GM21515 (cell line): Measurements from ENCODE around the gene DPEP1.
"Not testable (repeated sequence)": the region's sequence is repeated elsewhere in the genome, so short reads cannot be mapped to it uniquely, and the experiment has no call there.

Source experiments
- ATAC-seq: cut with Tn5 transposase; IDR thresholded peaks from one replicate; pipeline ENCODE4 v1.9.1; 2021; ENCODE audit not compliant: unreplicated experiment

The DPEP1 gene

DNA sequence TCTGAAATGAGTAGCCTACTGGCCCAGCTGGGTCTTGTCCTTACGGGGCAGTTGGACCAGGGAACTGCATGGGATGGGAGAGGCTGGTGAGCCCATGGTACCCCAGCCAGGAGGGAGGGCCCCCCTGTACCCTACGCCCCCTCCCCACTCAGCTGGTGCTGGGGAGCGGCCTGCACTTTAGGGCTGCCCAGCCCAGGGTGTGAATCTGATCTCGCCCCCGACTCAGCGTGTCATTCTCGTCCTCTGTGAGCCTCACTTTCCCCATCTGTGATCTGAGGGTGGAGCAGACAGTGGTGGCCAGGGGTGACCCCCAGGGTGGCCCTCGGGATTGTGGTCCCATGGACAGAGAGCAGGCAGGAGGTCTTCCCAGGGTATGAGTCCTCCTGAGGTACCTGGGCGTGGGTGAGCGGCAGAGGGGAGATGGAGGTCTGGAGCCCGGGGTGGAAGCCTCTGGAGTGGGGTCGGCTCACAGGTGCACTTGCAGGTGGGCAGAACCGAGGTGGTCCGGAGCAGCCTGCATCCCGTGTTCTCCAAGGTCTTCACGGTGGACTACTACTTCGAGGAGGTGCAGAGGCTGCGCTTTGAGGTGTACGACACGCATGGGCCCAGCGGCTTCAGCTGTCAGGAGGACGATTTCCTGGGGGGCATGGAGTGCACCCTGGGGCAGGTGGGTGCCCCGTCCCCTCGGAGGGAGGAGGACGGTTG lies 36.2 kb upstream of the DPEP1 start:
- no peak for ATAC-seq

DNA sequence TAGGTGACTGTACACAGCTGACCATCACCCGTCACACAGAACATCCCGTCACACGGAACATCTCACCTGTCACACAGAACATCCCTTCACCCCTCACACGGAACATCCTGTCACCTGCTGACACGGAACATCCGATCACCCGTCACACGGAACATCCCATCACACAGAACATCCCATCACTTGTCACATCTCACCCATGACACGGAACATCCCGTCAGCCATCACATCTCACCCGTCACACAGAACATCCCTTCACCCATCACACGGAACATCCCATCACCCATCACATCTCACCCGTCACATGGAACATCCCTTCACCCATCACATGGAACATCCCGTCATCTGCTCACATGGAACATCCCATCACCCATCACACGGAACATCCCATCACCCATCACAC lies 34.1 kb upstream of the DPEP1 start:
- ATAC-seq = no peak

DNA sequence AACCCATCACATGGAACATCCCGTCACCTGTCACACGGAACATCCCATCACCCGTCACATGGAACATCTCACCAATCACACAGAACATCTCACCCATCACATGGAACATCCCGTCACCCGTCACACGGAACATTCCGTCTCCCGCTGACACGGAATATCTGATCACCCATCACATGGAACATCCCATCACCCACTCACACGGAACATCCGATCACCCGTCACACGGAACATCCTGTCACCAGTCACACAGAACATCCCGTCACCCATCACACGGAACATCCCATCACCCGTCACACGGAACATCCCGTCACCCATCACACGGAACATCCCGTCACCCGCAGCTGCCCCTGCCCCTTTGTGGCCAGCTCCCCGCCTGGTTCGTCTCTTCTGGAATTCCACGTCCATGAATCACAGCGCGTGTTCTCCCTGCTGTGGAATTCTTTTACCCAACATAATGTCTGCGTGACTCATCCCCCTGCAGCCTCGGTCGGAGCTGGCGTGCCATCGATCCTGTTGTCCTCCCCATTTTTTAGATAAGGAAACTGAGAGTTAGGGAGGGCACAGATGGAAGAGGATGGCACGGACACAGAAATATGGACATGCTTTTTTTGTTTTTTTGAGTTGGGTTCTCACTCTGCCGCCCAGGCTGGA lies 32.3 kb upstream of the DPEP1 start:
- no peak for ATAC-seq

DNA sequence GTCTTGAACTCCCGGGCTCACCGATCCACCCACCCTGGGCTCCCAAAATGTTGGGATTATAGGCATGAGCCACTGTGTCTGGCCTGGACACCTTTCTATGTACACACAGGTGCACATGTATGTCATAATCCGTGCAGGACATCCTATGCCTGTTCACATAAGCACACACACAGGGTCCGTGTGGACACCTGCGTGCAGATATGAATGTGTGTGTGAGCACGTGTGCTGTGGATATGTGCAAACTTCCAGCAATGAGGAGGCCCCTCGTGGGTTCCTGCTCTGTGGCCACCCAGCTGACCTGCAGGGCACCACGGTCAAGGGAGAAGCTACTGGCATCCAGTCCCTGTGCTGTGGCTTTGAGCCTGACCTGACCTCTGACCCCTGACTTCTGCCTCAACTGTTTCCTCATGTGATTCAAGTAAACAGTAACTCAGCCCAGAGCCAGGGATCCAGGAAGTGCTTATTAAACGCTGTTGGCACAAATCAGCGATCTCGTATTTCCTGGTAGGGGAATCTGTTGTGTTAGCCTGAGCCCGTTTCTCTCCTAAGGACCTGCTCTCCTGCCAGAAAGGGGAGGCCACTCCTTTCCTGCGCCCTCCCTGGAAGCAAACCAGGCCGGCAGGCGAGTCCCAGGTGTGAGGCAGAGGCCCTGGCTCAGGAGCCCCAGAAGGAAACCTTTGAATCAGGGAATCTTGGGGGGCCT lies 31.4 kb upstream of the DPEP1 start:
- ATAC-seq = no peak

DNA sequence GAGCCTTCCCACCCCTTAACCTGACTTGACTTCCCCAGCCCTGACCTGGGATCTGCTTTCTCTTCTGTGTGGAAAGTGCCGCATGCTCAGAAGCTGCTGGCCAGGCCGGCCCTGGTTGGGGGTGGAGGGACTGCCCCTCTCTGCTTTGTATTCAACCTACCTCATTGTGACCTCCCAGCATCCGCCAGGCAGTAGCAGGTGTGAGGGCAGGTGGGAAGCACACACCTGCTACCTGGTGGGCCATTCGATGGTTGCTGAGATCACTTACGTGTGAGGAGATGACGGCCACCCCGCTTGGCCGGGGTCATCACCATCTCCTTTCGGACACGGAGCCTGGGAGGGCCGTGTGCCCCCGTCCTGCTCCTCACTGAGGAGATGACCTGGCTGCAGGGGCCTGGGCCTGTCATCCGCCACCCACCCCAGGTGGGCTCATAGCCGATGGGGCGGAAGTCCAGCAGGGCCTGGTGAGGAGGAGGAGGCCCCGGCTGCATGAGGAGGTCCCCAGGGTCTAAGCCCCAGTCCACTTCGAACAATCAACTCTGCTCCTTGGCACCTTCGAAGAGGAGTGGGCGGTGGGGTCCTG lies 30.7 kb upstream of the DPEP1 start:
- ATAC-seq = no peak

DNA sequence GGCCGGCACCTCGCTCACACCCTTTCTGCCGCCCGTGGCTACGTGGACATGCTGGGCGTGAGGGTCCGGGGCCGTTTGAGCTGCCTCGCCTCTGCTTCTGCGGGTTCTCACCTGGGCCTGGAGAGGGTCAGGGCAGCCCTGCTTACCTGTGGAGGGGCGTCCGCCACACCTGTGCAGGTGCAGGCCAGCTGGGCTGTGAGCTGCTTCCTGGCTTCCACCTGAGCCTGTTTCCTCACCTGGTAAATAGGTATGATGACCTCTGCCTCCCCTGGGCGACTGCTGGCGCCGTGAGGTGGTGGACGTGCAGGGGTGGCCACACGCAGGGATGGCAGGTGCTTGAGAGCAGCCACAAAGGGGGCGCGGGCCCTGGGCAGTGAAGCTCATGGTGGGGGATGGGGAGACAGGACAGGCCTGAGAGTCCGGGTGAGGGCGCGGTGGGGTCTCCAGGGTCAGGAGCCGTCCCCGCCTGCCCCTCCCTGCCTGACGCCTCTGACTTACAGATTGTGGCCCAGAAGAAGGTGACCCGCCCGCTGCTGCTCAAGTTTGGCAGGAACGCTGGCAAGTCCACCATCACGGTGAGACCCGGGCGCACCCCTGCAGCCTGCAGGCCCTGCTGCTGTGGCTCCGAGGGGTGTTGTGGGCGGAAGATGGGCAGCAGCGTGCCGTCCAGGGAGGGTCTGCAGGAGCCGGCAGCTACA lies 30.1 kb upstream of the DPEP1 start:
- ATAC-seq = no peak

DNA sequence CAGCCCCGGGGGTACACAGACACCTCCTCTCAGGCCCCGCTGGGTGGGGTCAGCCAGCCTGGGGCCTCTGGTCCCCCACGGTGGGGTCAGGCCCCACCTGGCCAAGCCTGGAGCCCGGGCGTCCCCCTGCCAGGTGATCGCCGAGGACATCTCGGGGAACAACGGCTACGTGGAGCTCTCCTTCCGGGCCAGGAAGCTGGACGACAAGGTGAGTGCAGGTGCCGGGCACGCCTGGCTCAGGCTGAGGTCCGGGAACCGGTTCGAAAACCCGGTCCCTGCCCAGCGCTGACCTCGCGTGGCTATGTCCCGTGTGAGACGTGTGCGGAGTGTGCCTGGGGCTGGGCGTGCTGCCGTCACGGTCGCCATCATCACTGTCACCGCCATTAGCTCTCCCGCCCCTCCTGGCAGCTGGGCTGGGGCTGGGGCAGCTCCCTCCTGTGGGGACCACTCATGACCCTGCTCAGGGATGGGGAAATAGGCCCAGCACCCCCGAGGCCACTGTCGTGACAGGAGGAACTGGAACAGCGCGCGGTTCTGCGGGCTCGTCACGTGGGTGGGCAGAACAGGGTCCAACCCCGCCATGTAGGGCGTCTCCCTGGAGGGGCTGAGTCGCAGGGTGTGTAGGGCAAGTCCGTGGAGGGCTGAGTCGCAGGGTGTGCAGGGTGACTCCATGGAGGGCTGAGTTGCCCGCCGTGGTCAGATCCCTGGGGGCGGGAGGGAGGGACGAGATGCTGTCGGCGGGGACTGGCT lies 29.4 kb upstream of the DPEP1 start:
- ATAC-seq = no peak

DNA sequence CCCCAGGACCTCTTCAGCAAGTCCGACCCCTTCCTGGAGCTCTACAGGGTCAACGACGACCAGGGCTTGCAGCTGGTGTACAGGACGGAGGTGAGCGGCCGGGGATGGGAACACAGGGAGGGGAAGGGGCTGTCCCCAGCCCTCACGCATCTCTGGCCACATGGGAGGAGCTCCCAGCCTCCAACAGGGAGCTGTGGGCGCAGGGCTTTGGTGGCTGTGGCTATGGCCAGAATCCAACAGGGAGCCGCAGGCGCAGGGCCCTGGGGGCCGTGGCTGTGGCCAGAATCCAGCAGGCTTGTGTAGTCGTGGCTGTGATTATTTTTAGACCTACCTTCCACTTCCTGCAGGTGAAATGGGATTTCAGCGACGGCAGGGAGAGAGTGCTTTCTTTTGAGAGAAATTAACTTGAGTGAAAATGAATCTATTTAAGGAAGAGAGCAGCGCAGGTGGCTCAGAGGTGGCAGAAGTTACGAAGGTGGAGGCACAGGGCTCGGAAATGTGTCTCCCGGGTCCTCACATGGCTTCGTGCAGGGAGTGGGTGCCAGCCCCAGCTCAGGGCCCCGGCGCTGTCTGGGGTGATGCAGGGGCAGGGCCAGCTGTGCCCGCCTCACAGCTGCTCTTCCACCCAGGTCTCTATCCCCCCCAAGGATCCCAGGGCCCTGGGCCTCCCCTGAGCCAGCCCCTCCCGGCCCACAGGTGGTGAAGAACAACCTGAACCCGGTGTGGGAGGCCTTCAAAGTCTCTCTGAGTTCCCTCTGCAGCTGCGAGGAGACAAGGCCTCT lies 28.5 kb upstream of the DPEP1 start:
- ATAC-seq = no peak

DNA sequence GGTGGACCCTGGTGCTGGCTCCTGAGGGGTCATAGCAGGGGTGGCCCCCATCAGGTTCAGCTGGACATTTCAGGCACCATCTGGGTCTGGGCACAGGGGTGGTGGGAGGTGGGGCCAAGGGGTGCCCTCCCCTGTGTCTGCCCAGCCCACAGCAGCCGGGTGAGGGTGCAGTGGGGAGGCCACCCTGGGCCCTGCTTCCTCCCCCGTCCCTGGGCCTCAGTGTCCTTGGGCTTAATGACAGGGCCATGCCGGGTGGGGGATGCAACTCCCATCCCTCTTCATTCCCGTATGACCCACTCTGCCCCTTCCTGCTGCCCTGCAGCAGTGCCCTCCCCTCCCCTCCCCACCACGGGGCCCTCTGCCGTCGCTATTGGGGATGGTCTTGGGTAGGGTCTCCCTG lies 27.2 kb upstream of the DPEP1 start:
- ATAC-seq = no peak

DNA sequence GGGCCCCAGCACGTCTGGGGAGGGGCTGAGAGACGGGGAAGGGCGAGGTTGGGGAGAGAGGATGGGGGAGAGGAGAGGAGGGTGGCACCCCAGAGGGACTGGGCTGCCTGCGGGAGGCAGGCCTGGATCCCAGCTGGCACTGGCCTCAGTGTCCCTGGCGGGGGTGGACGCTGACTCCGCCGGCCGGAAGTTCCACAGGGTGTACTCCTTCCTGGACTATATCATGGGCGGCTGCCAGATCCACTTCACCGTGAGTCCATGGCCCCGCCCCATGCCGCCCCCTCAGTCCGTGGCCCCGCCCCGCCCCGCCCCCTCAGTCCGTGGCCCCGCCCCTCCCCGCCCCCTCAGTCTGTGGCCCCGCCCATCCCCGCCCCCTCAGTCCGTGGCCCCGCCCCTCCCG lies 26.6 kb upstream of the DPEP1 start:
- no peak for ATAC-seq

DNA sequence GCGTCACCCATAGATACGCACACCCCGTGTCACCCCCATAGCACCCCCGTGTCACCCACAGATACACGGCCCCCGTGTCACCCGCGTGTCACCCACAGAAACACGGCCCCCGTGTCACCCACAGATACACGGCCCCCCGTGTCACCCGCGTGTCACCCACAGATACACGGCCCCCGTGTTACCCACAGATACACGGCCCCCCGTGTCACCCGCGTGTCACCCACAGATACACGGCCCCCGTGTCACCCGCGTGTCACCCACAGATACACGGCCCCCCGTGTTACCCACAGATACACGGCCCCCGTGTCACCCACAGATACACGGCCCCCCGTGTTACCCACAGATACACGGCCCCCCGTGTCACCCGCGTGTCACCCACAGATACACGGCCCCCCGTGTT lies 25.8 kb upstream of the DPEP1 start:
- ATAC-seq = not testable (repeated sequence)

DNA sequence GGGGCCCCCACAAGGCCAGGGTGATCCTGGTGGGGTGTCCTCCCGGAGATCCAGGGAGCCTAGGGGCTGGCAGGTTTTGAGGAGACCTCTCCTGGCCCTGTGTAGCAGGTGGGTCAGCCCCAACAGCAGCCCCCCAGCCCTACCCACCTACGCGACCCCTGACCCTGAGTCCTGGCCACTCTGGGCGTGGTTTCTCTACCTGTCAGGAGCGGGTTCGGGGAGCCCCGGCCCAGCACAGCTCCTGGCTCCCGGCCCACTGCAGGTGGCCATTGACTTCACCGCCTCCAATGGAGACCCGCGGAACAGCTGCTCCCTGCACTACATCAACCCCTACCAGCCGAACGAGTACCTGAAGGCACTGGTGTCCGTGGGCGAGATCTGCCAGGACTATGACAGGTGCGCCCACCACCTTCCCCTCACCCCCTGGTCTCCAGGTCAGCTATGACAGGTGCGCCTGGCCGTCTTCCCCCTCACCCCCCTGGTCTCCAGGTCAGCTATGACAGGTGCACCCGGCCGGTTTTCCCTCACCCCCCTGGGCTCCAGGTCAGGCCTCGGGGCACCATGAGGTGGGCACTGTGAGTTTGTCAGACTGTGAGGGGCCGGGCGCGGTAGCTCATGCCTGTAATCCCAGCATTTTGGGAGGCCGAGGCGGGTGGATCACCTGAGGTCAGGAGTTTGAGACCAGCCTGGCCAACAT lies 24.9 kb upstream of the DPEP1 start:
- no peak for ATAC-seq

DNA sequence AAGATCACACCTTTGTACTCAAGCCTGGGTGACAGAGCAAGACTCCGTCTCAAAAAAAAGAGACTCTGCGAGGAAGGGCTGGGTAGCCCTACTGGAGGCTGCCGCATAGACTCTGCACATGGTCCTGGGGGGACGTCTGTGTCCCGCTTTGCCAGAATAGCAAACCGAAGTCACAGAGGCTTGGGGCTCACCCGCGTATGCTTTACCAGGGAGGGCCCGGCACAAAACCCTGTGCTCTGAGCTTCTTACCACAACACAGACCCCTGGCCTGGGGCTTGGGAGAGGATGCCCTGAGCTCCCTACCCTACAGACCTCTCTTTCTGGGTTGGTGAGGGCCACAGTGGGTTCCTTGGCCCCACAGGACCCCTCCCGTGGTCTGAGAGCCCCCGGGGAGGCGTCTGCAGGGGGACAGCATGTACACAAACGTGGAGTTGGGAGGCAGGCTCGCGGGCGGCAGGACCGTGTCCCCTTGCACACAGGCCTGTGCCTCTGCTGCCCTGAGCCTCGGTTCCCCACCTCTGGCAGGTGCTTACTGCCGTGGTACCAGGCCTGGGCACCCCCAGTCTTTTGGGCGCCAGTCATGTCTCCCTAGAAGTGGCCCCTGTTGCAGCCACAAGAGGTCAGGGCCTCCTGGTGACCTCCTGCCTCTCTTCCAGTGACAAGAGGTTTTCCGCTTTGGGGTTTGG lies 24.1 kb upstream of the DPEP1 start:
- no peak for ATAC-seq

DNA sequence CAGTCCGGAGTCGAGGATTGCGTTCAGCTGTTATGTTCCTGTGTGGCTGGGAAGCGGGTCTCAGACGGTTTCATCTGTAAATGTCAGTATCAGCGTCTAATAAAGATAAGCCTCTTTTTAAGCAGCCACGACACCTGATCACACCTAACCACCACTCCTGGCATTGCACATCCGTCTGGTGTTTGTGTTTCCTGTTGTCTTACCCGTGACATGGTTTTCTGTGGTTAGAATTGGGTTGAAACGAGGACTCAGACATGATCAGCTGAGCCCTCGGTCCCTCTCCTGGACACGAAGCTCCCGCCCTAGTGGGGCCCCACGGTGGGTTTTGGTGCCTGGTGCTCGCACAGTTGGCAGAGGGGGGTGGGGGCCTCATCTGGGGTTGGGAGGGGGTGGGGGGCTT lies 19.6 kb upstream of the DPEP1 start:
- ATAC-seq = no peak

DNA sequence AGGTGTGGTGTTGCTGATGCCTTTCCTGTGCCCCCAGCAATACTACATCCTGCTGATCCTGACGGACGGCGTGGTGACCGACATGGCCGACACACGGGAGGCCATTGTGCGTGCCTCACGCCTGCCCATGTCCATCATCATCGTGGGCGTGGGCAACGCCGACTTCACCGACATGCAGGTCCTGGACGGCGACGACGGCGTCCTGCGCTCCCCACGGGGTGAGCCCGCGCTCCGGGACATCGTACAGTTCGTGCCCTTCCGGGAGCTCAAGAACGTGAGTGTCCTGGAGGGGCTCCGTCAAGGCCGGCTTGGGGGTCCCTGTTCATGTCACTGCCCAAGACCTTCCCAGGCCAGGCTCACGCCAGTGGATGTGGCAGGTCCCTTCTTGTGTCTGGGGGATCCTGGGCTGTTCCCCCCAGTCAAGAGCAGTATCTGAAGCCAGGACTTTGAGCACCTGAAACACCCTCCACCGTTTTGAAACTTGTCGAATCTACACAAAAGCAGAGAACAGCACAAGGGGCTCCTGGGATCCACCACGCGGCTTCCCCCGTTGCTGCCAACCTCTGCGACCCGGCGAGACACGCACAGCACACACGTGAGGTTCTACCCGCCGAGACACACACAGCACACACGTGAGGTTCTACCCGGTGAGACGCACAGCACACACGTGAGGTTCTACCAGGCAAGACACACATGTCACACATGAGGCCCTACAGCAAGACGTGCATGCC lies 17.9 kb upstream of the DPEP1 start:
- no peak for ATAC-seq

DNA sequence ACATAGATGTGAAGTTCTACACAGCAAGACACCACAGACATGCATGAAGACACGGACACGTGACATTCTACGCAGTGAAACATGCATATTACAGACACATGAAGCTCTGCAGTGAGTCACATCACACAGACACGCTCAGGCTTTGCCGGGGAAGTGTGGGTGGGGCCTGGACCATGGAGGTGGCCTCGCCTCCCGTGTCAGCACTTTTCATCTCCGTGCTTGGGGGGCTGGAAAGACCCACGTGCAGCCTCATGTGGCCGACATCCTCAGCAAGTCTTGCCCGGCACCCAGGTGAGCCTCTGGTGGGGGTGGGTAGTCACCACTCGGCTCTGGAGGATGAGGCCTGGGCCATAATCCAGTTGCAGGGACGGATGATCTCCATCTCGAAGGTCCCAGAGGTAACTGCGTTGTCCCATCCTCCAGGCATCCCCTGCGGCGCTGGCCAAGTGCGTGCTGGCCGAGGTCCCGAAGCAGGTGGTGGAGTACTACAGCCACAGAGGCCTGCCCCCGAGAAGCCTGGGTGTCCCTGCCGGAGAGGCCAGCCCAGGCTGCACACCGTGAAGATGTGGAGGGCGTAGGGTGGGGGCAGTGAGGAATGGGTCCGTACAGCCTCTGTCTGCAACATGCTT lies 17.3 kb upstream of the DPEP1 start:
- ATAC-seq = no peak

DNA sequence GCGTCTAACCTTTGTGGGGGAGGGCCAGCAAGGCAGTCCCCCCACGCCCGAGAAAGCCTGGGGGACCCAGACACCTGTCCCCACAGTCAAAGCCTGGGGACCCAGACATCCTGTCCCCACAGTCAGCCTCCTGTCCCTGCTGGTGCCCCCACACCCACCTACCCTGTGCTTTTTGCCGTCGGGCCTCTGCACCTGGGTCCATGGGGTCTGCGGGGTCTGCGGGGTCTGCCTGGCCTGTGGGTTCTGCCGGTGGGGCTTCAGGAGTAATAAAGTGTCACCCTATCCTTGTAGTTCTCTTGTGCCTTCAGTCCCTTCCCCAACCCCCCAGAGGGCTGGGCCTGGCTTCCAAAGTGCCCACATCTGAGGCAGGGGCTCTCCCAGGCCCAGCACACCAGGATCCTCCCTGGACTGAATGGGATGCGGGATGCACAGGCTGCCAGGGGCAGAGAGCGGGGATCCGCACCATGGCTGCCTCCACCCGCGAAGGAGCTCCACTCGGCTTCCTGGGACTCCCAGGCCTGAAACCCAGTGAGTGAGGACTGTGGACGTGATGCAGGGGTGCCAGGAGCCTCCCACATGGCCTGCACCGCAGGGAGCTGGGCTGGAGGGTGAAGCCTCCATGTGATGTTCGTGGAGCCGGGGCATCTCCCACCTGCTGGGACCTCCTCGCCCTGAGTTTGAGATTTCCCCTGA lies 16.3 kb upstream of the DPEP1 start:
- ATAC-seq = no peak
